NCI-H2171 (cell line): Measurements from ENCODE around the gene PCDHGA1.

Experiments used
- DNase-seq: peaks from one replicate; lab custom pipeline; 2025; lab: John Stamatoyannopoulos, UW

PCDHGA1 gene

GRCh38 chr5:141492168-141492885 lies 162.0 kb downstream of the PCDHGA1 start:
- DNase-seq = no peak

GRCh38 chr5:141493500-141494422 lies 163.4 kb downstream of the PCDHGA1 start:
- DNase-seq = no peak

GRCh38 chr5:141494761-141495452 lies 164.6 kb downstream of the PCDHGA1 start:
- no peak for DNase-seq

GRCh38 chr5:141495453-141495811 lies 165.1 kb downstream of the PCDHGA1 start:
- DNase-seq = no peak

GRCh38 chr5:141496038-141496437 lies 165.7 kb downstream of the PCDHGA1 start:
- no peak for DNase-seq

- DNase-seq = no peak
These were observed 171.4 kb downstream of the PCDHGA1 start for GRCh38 chr5:141501761-141502160.

- DNase-seq = no peak
These were observed 173.4 kb downstream of the PCDHGA1 start for GRCh38 chr5:141503681-141504080.

GRCh38 chr5:141504216-141504615 lies 173.9 kb downstream of the PCDHGA1 start:
- DNase-seq = no peak

GRCh38 chr5:141506381-141507155 lies 176.3 kb downstream of the PCDHGA1 start:
- DNase-seq = no peak

- no peak for DNase-seq
These were observed 177.2 kb downstream of the PCDHGA1 start for GRCh38 chr5:141507387-141508091.

- no peak for DNase-seq
These were observed 178.1 kb downstream of the PCDHGA1 start for GRCh38 chr5:141508440-141508797.

GRCh38 chr5:141508798-141509611 lies 178.7 kb downstream of the PCDHGA1 start:
- DNase-seq = peak; percentile 24

- DNase-seq = no peak
These were observed 179.8 kb downstream of the PCDHGA1 start for GRCh38 chr5:141510160-141510559.

- DNase-seq = no peak
These were observed 180.7 kb downstream of the PCDHGA1 start for GRCh38 chr5:141510850-141511601.

- DNase-seq = no peak
These were observed 181.5 kb downstream of the PCDHGA1 start for GRCh38 chr5:141511771-141512325.

- DNase-seq = peak; percentile 26
These were observed 182.1 kb downstream of the PCDHGA1 start for GRCh38 chr5:141512390-141512910.

- DNase-seq = peak; percentile 47
These were observed 182.8 kb downstream of the PCDHGA1 start for GRCh38 chr5:141512911-141513626.

- peak; percentile 42 for DNase-seq
These were observed 183.5 kb downstream of the PCDHGA1 start for GRCh38 chr5:141513627-141514329.
